Panc1 (cell line): ENCODE measurements around the gene DACH1. TPM values are rescaled to one million over a fixed set of nuclear protein-coding genes. Genes with fewer than 3 reads are reported as not detected.

Experiments used
- ATAC-seq: fragments of 200-7000 bp; cut with Tn5 transposase; 2 replicates; pipeline ENCODE4 v1.9.1; 2020; ENCODE audit warnings: mild to moderate bottlenecking, moderate library complexity
- BruUV-seq: library from RNA; stranded (reverse); fragments of 400-500 nt; replicated peaks from 2 replicates; lab custom pipeline; 2021; lab: Mats Ljungman, UMichigan
- CTCF ChIA-PET: fragments of 300-600 bp; sonication (Branson Sonifier 250); formaldehyde crosslinking; loops from one replicate; lab custom pipeline; 2022; ENCODE audit warnings: antibody characterized with exemption; lab: Charles Lee
- POLR2A ChIA-PET: fragments of 300-600 bp; sonication (Branson Sonifier 250); formaldehyde crosslinking; loops from one replicate; lab custom pipeline; 2022; ENCODE audit warnings: antibody characterized with exemption; lab: Charles Lee
- DNase-seq: peaks from one replicate; pipeline ENCODE4 v3.0.0-alpha.2; 2010; ENCODE audit warnings: low read depth, low spot score
- H3K27ac ChIP-seq: 2 replicates; pipeline ENCODE4 v1.5.1; 2011; ENCODE audit warnings: mild to moderate bottlenecking, low read length, inconsistent platforms
- H3K27me3 ChIP-seq: fragments of 200-500 bp; sonication (Bioruptor generic); 2 replicates; pipeline ENCODE4 v1.6.0; 2014; ENCODE audit warnings: low read length, inconsistent platforms; ENCODE audit not compliant: control insufficient read depth, insufficient read depth
- H3K36me3 ChIP-seq: fragments of 200-500 bp; sonication (Bioruptor generic); 2 replicates; pipeline ENCODE4 v1.5.1; 2014; ENCODE audit warnings: inconsistent platforms, mild to moderate bottlenecking, low read length, moderate library complexity; ENCODE audit not compliant: control insufficient read depth, insufficient read depth
- H3K4me1 ChIP-seq: 2 replicates; pipeline ENCODE4 v1.5.1; 2011; ENCODE audit warnings: inconsistent platforms, mild to moderate bottlenecking, low read length, moderate library complexity; ENCODE audit not compliant: control insufficient read depth, insufficient read depth
- H3K4me3 ChIP-seq, 2 experiments: 2 replicates each; pipeline ENCODE4 v1.5.1; 2011 to 2012; ENCODE audit warnings: low read depth in 2 of 2, low read length in 2 of 2, mild to moderate bottlenecking in 2 of 2, inconsistent platforms in 1 of 2, moderate library complexity in 1 of 2
- H3K9me3 ChIP-seq: fragments of 200-500 bp; sonication (Bioruptor generic); 2 replicates; pipeline ENCODE4 v1.5.1; 2014; ENCODE audit warnings: low read depth, mild to moderate bottlenecking, inconsistent platforms, low read length, moderate library complexity; ENCODE audit not compliant: control insufficient read depth, insufficient read depth
- POLR2AphosphoS5 ChIP-seq: IDR thresholded peaks from 2 replicates; pipeline ENCODE4 v1.6.1; 2012; ENCODE audit warnings: mild to moderate bottlenecking, low read depth, low read length, moderate library complexity
- REST ChIP-seq, 2 experiments: IDR thresholded peaks; 2 replicates each; pipeline ENCODE4 v1.6.1; 2011 to 2012; ENCODE audit warnings: low read depth in 2 of 2, control low read depth in 1 of 2, low read length in 1 of 2, mild to moderate bottlenecking in 1 of 2, moderate library complexity in 1 of 2; ENCODE audit not compliant: insufficient read depth in 1 of 2
- SIN3A ChIP-seq: IDR thresholded peaks from 2 replicates; pipeline ENCODE4 v1.6.1; 2012; ENCODE audit warnings: low read depth, mild to moderate bottlenecking, low read length, moderate library complexity, borderline replicate concordance; ENCODE audit not compliant: insufficient read depth
- TCF7L2 ChIP-seq: IDR thresholded peaks from 2 replicates; pipeline ENCODE4 v1.6.1; 2011; ENCODE audit warnings: mild to moderate bottlenecking, low read depth, low read length, inconsistent platforms
- in situ Hi-C: cut with HindIII; loops from 2 replicates; pipeline ENCODE4 v1.10.0; 2016; ENCODE audit warnings: low sequenced_read_pairs, low pct_unique_long_range_greater_than_20kb
- intact Hi-C: fragments of 100-400 bp; cut with micrococcal nuclease; formaldehyde crosslinking; loops from one replicate; pipeline ENCODE4 v1.10.0; 2022; ENCODE audit not compliant: unreplicated experiment
- total RNA-seq: library from RNA; stranded (reverse); gene quantifications from one replicate; pipeline ENCODE4 v1.2.1, GENCODE V29; 2021; ENCODE audit not compliant: unreplicated experiment
- TF ChIP-seq, protein P1 (sequence below): fragments of 450-650 bp; IDR thresholded peaks from 2 replicates; pipeline ENCODE4 v1.5.1; 2017; ENCODE audit warnings: mild to moderate bottlenecking

DACH1 gene
- total RNA-seq, 1 experiment from 2014 or later = 0.54 TPM

GRCh38 chr13:71583581-71583980 is 283.4 kb downstream of the DACH1 start:
- H3K4me3 ChIP-seq = no peak overlapping the region
- ATAC-seq (no peak), DNase-seq (no peak)
- BruUV-seq = no TSS peak
- no peaks in the 10 kb centered on the region for H3K36me3 ChIP-seq
- CTCF ChIA-PET = no interaction called here
- no peaks in the 10 kb centered on the region for H3K9me3 ChIP-seq
- intact Hi-C loops = no loop called here
- in situ Hi-C loops = no loop called here
- H3K27me3 ChIP-seq = no peaks in the 10 kb centered on the region
- H3K4me1 ChIP-seq = no peaks in the 10 kb centered on the region
- POLR2A ChIA-PET = no interaction called here
- no peak for TF ChIP-seq SIN3A
- no peak for TF ChIP-seq POLR2AphosphoS5
- TF ChIP-seq, protein P1, sequence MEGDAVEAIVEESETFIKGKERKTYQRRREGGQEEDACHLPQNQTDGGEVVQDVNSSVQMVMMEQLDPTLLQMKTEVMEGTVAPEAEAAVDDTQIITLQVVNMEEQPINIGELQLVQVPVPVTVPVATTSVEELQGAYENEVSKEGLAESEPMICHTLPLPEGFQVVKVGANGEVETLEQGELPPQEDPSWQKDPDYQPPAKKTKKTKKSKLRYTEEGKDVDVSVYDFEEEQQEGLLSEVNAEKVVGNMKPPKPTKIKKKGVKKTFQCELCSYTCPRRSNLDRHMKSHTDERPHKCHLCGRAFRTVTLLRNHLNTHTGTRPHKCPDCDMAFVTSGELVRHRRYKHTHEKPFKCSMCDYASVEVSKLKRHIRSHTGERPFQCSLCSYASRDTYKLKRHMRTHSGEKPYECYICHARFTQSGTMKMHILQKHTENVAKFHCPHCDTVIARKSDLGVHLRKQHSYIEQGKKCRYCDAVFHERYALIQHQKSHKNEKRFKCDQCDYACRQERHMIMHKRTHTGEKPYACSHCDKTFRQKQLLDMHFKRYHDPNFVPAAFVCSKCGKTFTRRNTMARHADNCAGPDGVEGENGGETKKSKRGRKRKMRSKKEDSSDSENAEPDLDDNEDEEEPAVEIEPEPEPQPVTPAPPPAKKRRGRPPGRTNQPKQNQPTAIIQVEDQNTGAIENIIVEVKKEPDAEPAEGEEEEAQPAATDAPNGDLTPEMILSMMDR = no peak
- TF ChIP-seq REST (IDR thresholded peaks at IDR 0.05; ENCODE audit: insufficient read depth in 1 of 2, low read depth in 2 of 2, low read length in 1 of 2) = no peak
- TF ChIP-seq TCF7L2 = no peak
- no peak overlapping the region for H3K27ac ChIP-seq

DNA sequence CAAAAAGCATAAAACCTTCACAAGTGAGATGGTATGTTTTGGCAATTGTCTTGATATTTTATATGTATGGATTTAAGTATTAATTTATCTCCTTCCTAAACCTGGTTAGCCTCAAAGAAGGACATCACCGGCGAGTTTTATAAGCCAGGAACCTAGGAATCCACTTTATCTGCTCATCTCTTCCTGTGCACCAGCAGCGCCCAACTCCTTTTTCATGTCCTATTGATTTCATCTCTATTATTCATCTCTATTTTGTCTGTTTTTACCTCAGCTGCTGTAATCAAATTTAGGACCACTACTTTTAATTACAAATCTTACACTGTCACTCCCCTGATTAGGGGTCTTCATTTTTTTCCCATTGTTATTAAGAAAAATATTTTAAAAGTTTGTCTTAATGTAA is 286.4 kb downstream of the DACH1 start:
- ChIA-PET POLR2A (no interaction called here), CTCF (no interaction called here)

More for the DNA sequence above, 286.4 kb downstream of the DACH1 start:
- H3K4me1 ChIP-seq = no peaks in the 10 kb centered on the region
- no peak overlapping the region for H3K27ac ChIP-seq
- ATAC-seq (no peak), DNase-seq (no peak)
- intact Hi-C loops = no loop called here
- no peaks in the 10 kb centered on the region for H3K27me3 ChIP-seq
- H3K9me3 ChIP-seq = no peaks in the 10 kb centered on the region
- no peak overlapping the region for H3K4me3 ChIP-seq
- in situ Hi-C loops = no loop called here
- BruUV-seq = no TSS peak
- no peaks in the 10 kb centered on the region for H3K36me3 ChIP-seq
- TF ChIP-seq, protein P1 = no peak
- TF ChIP-seq POLR2AphosphoS5 = no peak
- TF ChIP-seq SIN3A = no peak
- no peak for TF ChIP-seq REST (IDR thresholded peaks at IDR 0.05; ENCODE audit: insufficient read depth in 1 of 2, low read depth in 2 of 2, low read length in 1 of 2)
- no peak for TF ChIP-seq TCF7L2
